NCI-H187 (cell line): Measurements from ENCODE around the gene RPL41.

ENCODE experiments used
- DNase-seq, 2 experiments: peaks; one replicate each; lab custom pipeline; 2025; lab: John Stamatoyannopoulos, UW

Gene RPL41

DNA sequence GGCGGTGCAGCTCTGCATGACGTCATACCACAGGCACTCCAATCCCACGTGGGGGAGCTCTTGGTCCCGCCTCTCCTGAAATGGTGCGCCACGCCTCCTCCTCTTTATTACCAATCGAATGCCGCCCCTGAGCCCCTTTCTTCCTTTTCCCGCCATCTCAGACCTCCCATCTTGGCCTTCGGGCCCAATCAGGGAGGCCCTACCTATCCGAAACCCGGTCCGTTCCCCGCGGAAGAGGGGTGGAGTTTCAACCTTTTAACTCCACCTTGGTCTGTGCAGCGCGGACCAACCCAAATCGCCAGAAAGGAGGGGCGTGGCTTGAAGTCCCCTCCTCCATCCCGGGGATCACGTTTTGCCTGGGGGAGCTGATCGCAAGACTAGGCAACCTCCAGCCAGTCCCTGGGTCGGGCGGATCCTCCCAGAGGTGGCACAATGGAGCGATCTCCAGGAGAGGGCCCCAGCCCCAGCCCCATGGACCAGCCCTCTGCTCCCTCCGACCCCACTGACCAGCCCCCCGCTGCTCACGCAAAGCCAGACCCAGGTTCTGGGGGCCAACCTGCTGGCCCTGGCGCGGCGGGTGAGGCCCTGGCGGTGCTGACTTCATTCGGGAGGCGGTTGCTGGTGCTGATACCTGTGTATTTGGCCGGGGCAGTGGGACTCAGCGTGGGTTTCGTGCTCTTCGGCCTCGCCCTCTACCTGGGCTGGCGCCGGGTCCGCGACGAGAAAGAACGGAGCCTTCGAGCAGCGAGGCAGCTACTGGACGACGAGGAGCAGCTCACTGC is 11.6 kb downstream of the RPL41 start, which contains the start of gene ESYT1:
TSS of gene ESYT1 (plus strand) at position 380 of the 782 bp plus-strand sequence. CDS start at position 433, 53 bp downstream.
- peak; percentile 97 to 100 for DNase-seq

DNA sequence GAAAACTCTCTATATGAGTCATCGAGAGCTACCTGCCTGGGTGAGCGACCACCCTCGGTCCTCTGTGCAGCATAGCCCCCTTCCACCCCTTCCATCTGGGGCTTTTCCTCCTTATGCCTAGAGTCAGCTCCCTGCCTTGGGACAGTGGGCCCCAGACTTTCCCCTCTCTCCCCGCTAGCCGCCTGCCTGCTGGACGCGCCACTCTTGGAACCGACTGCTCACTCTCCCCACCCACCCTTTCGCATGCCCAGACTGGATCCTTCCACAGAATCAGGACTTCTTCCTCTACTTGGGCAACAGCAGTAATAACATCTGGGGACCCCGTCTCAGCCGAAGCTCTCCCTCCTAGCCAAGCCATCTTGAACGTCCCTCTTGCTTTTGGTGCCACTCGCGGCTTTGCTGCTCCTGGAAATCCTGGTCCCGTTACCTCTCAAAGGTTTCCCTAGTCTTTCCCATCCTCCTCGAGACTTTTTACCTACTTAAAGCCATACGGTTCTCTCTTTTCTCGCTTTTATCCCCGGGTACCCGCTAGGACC is 12.3 kb downstream of the RPL41 start:
- DNase-seq: peak in 1 of 2 experiments; percentile 37

DNA sequence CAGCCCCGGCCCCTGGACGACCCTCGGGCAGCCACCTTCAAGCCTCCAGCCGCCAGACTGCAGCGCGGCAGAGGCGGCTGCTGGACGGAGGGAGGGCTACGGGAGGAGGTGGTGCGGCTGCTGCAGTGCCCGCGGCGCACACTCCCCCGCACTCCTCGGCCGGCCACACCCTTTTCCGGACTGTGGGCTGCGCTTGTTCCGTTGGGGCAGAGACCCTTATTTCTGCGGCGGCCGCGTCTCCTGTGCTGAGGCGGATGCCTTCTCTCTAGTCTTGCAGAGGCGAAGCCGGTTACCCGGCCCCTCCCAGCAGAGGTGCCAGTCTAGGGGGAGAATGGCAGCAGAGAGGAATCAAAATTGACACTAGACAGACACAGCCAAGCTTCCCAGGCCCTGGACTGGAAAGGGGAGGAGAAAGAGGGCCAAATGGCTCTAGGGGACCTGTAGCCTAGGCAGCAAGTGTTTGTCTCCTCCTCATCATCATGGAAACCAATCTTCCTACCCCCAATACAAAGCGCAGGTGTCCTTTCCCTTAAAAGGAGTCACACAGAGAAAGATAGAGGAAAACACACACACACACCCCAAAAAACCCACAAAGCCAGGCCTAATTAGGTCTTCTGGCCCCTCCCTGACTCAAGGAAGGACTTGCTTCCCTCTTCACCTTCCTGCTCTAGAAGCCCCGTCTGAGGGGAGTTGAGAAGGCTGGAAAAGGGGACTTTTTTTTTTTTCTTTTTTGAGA is 12.9 kb downstream of the RPL41 start:
- DNase-seq: peak in 1 of 2 experiments; percentile 26

DNA sequence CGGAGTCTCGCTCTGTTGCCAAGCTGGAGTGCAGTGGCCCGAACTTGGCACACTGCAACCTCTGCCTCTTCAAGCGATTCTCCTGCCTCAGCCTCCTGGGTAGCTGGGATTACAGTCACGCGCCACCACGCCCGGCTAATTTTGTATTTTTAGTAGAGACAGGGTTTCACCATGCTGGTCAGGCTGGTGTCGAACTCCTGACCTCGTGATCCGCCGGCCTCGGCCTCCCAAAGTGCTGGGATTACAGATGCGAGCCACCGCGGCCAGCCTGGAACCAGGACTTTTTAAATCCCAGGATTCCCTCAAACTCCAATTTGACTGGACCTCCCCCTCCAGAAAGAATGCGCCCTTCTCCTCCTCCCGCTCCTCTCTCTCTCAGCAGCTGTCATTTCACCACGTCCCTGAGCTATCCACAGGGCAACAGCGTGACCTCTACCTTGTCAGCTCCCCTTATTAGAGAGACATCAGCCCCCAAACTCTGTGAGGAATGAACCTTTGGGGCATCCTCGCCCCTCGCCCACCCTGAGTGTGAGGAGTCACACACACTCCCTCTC is 13.6 kb downstream of the RPL41 start:
- DNase-seq: no peak

- DNase-seq: no peak
Observed at GRCh38 chr12:56130876-56131275, 14.4 kb downstream of the RPL41 start.

DNA sequence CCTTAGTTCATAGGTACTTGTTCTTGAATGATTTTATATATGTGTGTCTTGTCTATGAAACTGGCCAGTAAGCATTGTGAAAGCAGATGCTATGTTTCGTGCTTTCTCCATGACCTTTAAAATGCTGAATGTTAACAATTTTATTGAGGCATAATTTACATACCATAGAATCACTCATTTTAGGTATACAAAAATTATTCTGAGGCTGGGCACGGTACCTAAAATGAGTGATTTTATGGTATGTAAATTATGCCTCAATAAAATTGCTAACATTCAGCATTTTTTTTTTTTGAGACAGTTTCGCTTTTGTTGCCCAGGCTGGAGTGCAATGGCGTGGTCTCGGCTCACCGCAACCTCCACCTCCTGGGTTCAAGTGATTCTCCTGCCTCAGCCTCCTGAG is 18.5 kb downstream of the RPL41 start:
- DNase-seq: no peak

DNA sequence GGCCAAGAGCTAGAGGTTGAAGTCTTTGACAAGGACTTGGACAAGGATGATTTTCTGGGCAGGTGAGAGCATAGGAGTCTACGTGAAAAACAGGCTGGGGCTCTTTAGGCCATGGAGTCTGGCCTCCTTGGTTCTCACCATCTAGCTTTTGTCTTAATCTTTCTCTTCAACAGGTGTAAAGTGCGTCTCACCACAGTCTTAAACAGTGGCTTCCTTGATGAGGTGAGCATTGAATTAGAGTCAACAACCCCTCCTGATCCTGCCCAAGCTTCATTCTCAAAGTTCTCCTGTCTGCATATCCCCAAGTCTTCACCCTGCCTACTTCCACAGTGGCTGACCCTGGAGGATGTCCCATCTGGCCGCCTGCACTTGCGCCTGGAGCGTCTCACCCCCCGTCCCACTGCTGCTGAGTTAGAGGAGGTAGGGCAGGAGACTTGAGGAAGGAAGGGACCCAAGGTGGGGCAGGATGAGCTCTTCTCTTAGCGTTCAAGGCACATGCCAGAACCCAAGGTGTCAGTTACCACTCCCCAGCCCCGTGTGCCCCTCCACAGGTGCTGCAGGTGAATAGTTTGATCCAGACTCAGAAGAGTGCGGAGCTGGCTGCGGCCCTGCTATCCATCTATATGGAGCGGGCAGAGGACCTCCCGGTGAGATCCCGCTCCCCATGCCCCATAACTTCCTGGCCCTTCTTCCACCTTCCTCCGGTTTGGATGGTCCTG is 21.6 kb downstream of the RPL41 start:
- no peak for DNase-seq

GRCh38 chr12:56141946-56142784 is 25.7 kb downstream of the RPL41 start:
- DNase-seq: no peak

DNA sequence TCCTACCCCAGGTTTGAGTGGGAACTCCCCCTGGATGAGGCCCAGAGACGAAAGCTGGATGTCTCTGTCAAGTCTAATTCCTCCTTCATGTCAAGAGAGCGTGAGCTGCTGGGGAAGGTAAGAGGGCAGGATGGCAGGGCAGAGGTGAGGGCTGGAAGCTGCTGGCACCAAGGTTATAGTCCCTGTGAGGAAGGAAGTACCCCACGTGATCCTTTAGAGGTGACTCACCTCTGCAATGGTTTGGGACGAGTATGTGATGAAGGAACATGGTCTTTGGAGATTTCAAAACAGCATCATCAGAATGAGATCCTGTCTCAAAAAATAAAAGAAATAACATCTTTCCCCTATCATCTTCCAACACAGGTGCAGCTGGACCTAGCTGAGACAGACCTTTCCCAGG is 26.8 kb downstream of the RPL41 start:
- no peak for DNase-seq

DNA sequence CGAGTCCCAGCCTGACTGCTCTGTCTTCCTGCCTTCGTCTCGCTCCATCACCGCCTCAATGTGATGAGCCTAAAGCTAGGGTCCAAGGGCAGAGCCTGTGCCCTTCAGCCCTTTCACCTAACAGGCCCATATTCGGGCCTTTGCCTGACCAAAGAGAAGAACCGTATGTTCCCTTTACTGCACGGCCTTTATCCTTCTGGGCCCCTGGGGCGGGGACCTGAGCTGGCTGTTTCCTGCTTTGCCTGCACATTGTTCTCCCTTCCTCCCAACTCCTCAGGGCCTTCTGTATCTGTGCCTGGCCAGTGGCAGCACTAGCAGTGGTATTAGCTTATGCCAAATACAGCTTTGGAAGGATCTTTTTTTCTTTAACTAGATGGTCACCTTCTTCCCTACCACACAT is 27.4 kb downstream of the RPL41 start:
- no peak for DNase-seq

DNA sequence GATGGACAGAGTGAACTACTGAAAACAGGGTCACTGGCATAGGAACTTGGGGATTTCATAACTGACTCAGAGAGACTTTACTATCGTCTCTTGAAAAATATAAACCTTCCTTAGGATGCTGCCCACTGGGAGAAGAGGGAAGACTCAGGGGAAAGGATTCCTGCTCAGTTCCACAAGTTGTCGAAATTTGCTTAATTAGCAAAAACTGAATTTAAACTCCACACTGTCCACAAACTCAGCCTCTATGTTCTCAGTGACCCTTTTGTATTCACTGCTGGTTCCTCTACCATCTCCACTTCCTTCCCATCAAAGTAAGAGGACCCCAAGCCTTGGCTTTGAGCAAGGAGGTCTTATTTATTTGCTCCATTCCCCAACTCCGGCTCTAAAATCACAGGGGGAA is 28.8 kb downstream of the RPL41 start:
- DNase-seq: no peak

GRCh38 chr12:56146492-56147460 is 30.3 kb downstream of the RPL41 start:
- no peak for DNase-seq

DNA sequence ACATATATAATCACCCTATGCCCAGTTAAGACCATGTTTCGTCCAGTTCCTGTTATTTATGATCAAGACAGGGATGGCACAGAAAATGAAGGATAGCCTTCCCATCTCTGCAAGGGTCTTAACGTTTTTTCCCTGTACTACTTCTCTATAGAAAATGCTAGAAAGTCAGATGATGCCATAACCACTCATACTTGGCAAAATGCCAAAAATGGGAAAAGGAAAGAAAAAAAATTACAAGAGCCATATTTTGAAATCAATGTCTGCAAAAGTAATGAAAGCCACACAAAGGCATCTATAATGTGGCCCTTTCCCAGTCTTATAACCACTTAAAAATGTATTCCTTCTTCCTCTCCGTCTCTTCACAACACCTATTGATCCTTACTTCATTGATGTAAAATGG is 34.1 kb downstream of the RPL41 start:
- no peak for DNase-seq

DNA sequence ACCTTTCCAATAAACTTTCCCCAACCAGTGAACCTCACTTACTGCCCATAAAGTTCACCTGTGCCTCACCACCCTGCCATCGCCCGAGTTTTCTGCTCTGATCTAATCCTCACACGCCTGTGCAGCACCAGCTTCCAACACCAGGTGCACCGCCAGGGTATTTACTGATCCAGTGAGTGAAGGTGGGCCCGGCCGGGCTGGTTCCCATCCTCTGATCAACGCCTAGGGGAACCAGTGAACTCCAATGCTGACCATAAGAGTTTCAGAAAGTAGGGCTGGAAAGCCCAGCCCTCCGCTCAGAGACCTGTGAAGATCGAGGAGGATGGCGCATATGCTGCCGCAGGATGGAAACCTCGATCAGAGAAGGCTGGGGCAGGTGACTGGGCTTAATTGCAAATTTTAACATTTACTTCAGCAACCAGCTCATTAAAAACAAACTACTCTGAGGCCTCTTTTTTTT is 35.3 kb downstream of the RPL41 start:
- DNase-seq: peak; percentile 14 to 56

- DNase-seq: peak; percentile 76 to 93
Observed at GRCh38 chr12:56152132-56152755, 35.8 kb downstream of the RPL41 start, which contains the start of gene MYL6B. TSS of gene MYL6B (plus strand) at chr12:56152587. CDS start at chr12:56153919, 1,332 bp downstream.

- DNase-seq: no peak
Observed at GRCh38 chr12:56152756-56153677, 36.6 kb downstream of the RPL41 start.

DNA sequence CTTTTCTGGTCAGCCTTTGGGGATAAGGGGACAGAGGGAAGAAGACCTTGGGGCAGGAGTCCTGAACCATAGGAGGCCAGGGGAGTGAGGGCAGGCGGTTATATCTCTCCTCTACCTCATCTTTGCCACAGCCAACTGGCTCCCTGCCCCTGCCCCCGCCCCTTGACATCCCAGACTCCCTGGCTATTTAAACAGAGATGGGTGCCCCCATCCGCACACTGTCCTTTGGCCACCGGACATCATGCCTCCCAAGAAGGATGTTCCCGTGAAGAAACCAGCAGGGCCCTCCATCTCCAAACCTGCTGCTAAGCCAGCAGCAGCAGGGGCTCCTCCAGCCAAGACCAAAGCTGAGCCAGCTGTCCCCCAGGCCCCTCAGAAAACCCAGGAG is 37.2 kb downstream of the RPL41 start:
- no peak for DNase-seq

DNA sequence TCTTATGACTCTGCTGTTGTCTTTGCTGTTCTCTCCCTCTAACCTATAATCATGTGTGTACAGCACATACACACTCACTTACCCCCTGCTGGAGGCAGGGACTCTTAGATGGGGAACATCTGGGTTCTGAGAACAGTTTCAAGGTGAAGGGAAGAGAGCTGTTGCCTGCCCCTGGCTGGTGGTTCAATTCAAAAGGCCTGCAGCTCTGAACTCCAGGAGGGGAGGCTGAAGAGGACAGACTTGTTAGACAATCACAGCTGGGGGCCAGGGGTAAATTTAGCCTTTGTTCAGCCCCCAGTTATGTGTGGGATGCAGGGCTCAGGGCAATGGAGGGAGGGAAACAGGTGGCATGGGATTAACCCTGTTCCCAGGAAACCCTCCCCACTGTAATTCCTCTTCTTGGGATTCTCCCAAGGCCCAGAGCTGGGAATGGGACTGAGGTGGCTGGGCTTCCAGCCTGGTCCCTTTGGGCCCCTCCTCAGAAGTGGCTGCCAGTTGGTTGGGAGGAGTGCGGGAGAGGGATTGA is 37.9 kb downstream of the RPL41 start:
- DNase-seq: no peak
